ENCODE data around the gene PTGES2.

PTGES2 gene

GRCh38 chr9:128127568-128127989 lies at the start of gene PTGES2:
Gene PTGES2 (minus strand): TSS chr9:128127729. CDS start chr9:128127717, 12 bp downstream.
- peak within 1 kb of the TSS; percentile 73 for H3K4me3 ChIP-seq (ENCODE audit: low read depth, low read length)
- peak; percentile 52 for DNase-seq (ENCODE audit: low read depth)

GRCh38 chr9:128175726-128176125 lies 48.2 kb upstream of the PTGES2 start:
- H3K4me3 ChIP-seq (ENCODE audit: low read depth, low read length) = no peak overlapping the region

GRCh38 chr9:128175102-128175563 lies 47.6 kb upstream of the PTGES2 start:
- no peak overlapping the region for H3K4me3 ChIP-seq (ENCODE audit: low read depth, low read length)
- no peak for DNase-seq (ENCODE audit: low read depth)

More at GRCh38 chr9:128175726-128176125, 48.2 kb upstream of the PTGES2 start:
- no peak for DNase-seq (ENCODE audit: low read depth)

GRCh38 chr9:128174062-128174461 lies 46.5 kb upstream of the PTGES2 start:
- H3K4me3 ChIP-seq (ENCODE audit: low read depth, low read length) = no peak overlapping the region
- DNase-seq (ENCODE audit: low read depth) = no peak

GRCh38 chr9:128169925-128170324 lies 42.4 kb upstream of the PTGES2 start:
- no peak for DNase-seq (ENCODE audit: low read depth)
- H3K4me3 ChIP-seq (ENCODE audit: low read depth, low read length) = no peak overlapping the region

- DNase-seq (ENCODE audit: low read depth) = no peak
- no peak overlapping the region for H3K4me3 ChIP-seq (ENCODE audit: low read depth, low read length)
Observed at GRCh38 chr9:128169492-128169891, 42.0 kb upstream of the PTGES2 start.

GRCh38 chr9:128168731-128169308 lies 41.3 kb upstream of the PTGES2 start:
- H3K4me3 ChIP-seq (ENCODE audit: low read depth, low read length) = no peak overlapping the region
- DNase-seq (ENCODE audit: low read depth) = no peak

- no peak overlapping the region for H3K4me3 ChIP-seq (ENCODE audit: low read depth, low read length)
- DNase-seq (ENCODE audit: low read depth) = no peak
Observed at GRCh38 chr9:128167209-128167608, 39.7 kb upstream of the PTGES2 start.

- no peak for DNase-seq (ENCODE audit: low read depth)
- H3K4me3 ChIP-seq (ENCODE audit: low read depth, low read length) = no peak overlapping the region
Observed at GRCh38 chr9:128166169-128166568, 38.6 kb upstream of the PTGES2 start.

- DNase-seq (ENCODE audit: low read depth) = peak; percentile 24
- no peak overlapping the region for H3K4me3 ChIP-seq (ENCODE audit: low read depth, low read length)
Observed at GRCh38 chr9:128164307-128164885, 36.9 kb upstream of the PTGES2 start.

GRCh38 chr9:128163523-128164306 lies 36.2 kb upstream of the PTGES2 start:
- no peak overlapping the region for H3K4me3 ChIP-seq (ENCODE audit: low read depth, low read length)
- no peak for DNase-seq (ENCODE audit: low read depth)

- no peak overlapping the region for H3K4me3 ChIP-seq (ENCODE audit: low read depth, low read length)
- no peak for DNase-seq (ENCODE audit: low read depth)
Observed at GRCh38 chr9:128163027-128163515, 35.5 kb upstream of the PTGES2 start.

GRCh38 chr9:128162215-128163026 lies 34.9 kb upstream of the PTGES2 start:
- no peak overlapping the region for H3K4me3 ChIP-seq (ENCODE audit: low read depth, low read length)
- no peak for DNase-seq (ENCODE audit: low read depth)

GRCh38 chr9:128161215-128161902 lies 33.8 kb upstream of the PTGES2 start:
- peak overlapping the region; percentile 90 for H3K4me3 ChIP-seq (ENCODE audit: low read depth, low read length)
- no peak for DNase-seq (ENCODE audit: low read depth)

- H3K4me3 ChIP-seq (ENCODE audit: low read depth, low read length) = peak overlapping the region; percentile 90
- DNase-seq (ENCODE audit: low read depth) = no peak
Observed at GRCh38 chr9:128160603-128160987, 33.1 kb upstream of the PTGES2 start.

- peak within 1 kb of the TSS; percentile 90 for H3K4me3 ChIP-seq (ENCODE audit: low read depth, low read length)
- peak; percentile 69 for DNase-seq (ENCODE audit: low read depth)
Observed at GRCh38 chr9:128159784-128160602, 32.5 kb upstream of the PTGES2 start, which contains the start of gene BBLN. Gene BBLN (plus strand): TSS chr9:128160265. CDS start chr9:128160408, 143 bp downstream.

GRCh38 chr9:128159522-128159783 lies 31.9 kb upstream of the PTGES2 start:
- H3K4me3 ChIP-seq (ENCODE audit: low read depth, low read length) = peak overlapping the region; percentile 52
- no peak for DNase-seq (ENCODE audit: low read depth)

GRCh38 chr9:128155736-128156500 lies 28.4 kb upstream of the PTGES2 start:
- H3K4me3 ChIP-seq (ENCODE audit: low read depth, low read length) = no peak overlapping the region
- no peak for DNase-seq (ENCODE audit: low read depth)

All from skeletal muscle cell (primary cell).